ENCODE measurements around the gene LGALS7B.

LGALS7B gene

GRCh38 chr19:38838208-38838985 lies 49.4 kb downstream of the LGALS7B start:
- H3K79me2 ChIP-seq (ENCODE audit: insufficient read depth, low read length): peaks cover 25% of the 10 kb centered on the region
- H3K9ac ChIP-seq (ENCODE audit: low read length): no peak overlapping the region
- H3F3A ChIP-seq (ENCODE audit: insufficient read depth): peaks cover 71% of the 10 kb centered on the region
- peaks cover 42% of the 10 kb centered on the region for H3K36me3 ChIP-seq (ENCODE audit: low read length)
- H3K9me2 ChIP-seq (replicated peaks; ENCODE audit: insufficient read depth, low read length): no peaks in the 10 kb centered on the region
- no peak overlapping the region for H2AFZ ChIP-seq (ENCODE audit: low read depth, low read length, severe bottlenecking)
- H3K4me3 ChIP-seq (ENCODE audit: insufficient read depth, low read length, poor library complexity, severe bottlenecking): no peak overlapping the region
- TF ChIP-seq CTCF (IDR thresholded peaks at IDR 0.05; ENCODE audit: insufficient read depth, low read length, poor library complexity, severe bottlenecking): no peak
- no peak for TF ChIP-seq EZH2phosphoT487 (conservative IDR thresholded peaks at IDR 0.05; ENCODE audit: low read length)
- no peaks in the 10 kb centered on the region for H3K27me3 ChIP-seq (ENCODE audit: low read length)
- peaks cover 31% of the 10 kb centered on the region for H4K20me1 ChIP-seq (ENCODE audit: low read depth, low read length)
- no peaks in the 10 kb centered on the region for H3K9me3 ChIP-seq (ENCODE audit: insufficient read depth, low read length)
- no peak overlapping the region for H3K27ac ChIP-seq (ENCODE audit: low read depth, low read length)
- no peak overlapping the region for H3K4me2 ChIP-seq (ENCODE audit: low read depth, low read length, poor library complexity, severe bottlenecking)

GRCh38 chr19:38838986-38839761 lies 50.2 kb downstream of the LGALS7B start:
- H3K9ac ChIP-seq (ENCODE audit: low read length): no peak overlapping the region
- H3K27me3 ChIP-seq (ENCODE audit: low read length): no peaks in the 10 kb centered on the region
- H4K20me1 ChIP-seq (ENCODE audit: low read depth, low read length): peaks cover 39% of the 10 kb centered on the region
- no peak overlapping the region for H3K27ac ChIP-seq (ENCODE audit: low read depth, low read length)
- no peaks in the 10 kb centered on the region for H3K9me2 ChIP-seq (replicated peaks; ENCODE audit: insufficient read depth, low read length)
- no peaks in the 10 kb centered on the region for H3K9me3 ChIP-seq (ENCODE audit: insufficient read depth, low read length)
- no peak overlapping the region for H3K4me2 ChIP-seq (ENCODE audit: low read depth, low read length, poor library complexity, severe bottlenecking)
- peaks cover 49% of the 10 kb centered on the region for H3K36me3 ChIP-seq (ENCODE audit: low read length)
- no peak overlapping the region for H2AFZ ChIP-seq (ENCODE audit: low read depth, low read length, severe bottlenecking)
- TF ChIP-seq CTCF (IDR thresholded peaks at IDR 0.05; ENCODE audit: insufficient read depth, low read length, poor library complexity, severe bottlenecking) (no peak), EZH2phosphoT487 (conservative IDR thresholded peaks at IDR 0.05; ENCODE audit: low read length) (no peak)
- peaks cover 33% of the 10 kb centered on the region for H3K79me2 ChIP-seq (ENCODE audit: insufficient read depth, low read length)
- no peak overlapping the region for H3K4me3 ChIP-seq (ENCODE audit: insufficient read depth, low read length, poor library complexity, severe bottlenecking)
- H3F3A ChIP-seq (ENCODE audit: insufficient read depth): peaks cover 66% of the 10 kb centered on the region

GRCh38 chr19:38839816-38840582 lies 51.0 kb downstream of the LGALS7B start:
- Histone ChIP-seq H3K4me3 (ENCODE audit: insufficient read depth, low read length, poor library complexity, severe bottlenecking) (no peak overlapping the region), H3K79me2 (ENCODE audit: insufficient read depth, low read length) (peaks cover 41% of the 10 kb centered on the region), H2AFZ (ENCODE audit: low read depth, low read length, severe bottlenecking) (no peak overlapping the region), H3K4me2 (ENCODE audit: low read depth, low read length, poor library complexity, severe bottlenecking) (no peak overlapping the region), H3K9me3 (ENCODE audit: insufficient read depth, low read length) (no peaks in the 10 kb centered on the region), H3K9me2 (replicated peaks; ENCODE audit: insufficient read depth, low read length) (no peaks in the 10 kb centered on the region), H4K20me1 (ENCODE audit: low read depth, low read length) (peaks cover 44% of the 10 kb centered on the region), H3K27ac (ENCODE audit: low read depth, low read length) (no peak overlapping the region), H3K9ac (ENCODE audit: low read length) (no peak overlapping the region), H3K36me3 (ENCODE audit: low read length) (peaks cover 58% of the 10 kb centered on the region), H3K27me3 (ENCODE audit: low read length) (no peaks in the 10 kb centered on the region), H3F3A (ENCODE audit: insufficient read depth) (peaks cover 59% of the 10 kb centered on the region)
- TF ChIP-seq EZH2phosphoT487 (conservative IDR thresholded peaks at IDR 0.05; ENCODE audit: low read length) (no peak), CTCF (IDR thresholded peaks at IDR 0.05; ENCODE audit: insufficient read depth, low read length, poor library complexity, severe bottlenecking) (no peak)
